NOMO-1 (cell line): ENCODE measurements around the gene ZBTB48.

Experiments used
- DNase-seq, 2 experiments: peaks; one replicate each; lab custom pipeline; 2025; ENCODE audit not compliant: unreplicated experiment in 2 of 2; lab: John Stamatoyannopoulos, UW

Gene ZBTB48

GRCh38 chr1:6572653-6573383 lies 7.0 kb upstream of the ZBTB48 start:
- DNase-seq = no peak

- no peak for DNase-seq
Measured at GRCh38 chr1:6574025-6574620, 5.7 kb upstream of the ZBTB48 start.

- no peak for DNase-seq
Measured at GRCh38 chr1:6574818-6575217, 5.0 kb upstream of the ZBTB48 start.

DNA sequence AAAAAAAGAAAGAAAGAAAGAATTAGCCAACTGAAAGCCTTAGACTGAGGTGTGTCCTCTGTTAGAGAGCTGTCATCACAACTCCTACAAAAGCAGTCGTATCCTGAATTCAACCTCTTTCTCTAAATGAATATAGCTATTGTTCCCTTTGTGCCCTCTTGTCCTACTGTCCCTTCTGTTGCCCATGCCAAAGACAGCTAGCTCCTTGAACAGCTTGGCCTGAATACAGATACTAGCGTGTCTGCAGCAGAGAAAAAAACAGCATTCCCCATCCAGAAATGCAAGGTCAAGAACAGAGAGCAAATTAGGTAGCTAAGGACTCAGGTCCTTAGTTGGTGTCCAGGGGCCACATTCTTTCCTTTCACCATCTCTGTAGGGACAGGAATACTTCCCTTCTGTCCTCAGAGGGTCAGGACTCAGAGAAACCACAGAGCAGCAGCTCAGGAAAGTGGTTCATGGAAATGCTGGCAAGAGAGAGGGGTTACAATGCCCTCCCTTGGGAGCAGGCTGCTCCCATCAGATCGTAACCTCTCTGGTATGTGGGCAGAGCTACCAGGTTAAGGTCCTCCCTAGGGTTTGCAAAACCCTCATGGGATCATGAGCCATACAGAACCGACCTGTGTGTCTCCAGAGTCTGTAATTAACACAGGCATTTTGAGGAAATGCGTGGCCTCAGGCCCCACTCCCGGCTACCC lies 1.8 kb upstream of the ZBTB48 start:
- DNase-seq = no peak

DNA sequence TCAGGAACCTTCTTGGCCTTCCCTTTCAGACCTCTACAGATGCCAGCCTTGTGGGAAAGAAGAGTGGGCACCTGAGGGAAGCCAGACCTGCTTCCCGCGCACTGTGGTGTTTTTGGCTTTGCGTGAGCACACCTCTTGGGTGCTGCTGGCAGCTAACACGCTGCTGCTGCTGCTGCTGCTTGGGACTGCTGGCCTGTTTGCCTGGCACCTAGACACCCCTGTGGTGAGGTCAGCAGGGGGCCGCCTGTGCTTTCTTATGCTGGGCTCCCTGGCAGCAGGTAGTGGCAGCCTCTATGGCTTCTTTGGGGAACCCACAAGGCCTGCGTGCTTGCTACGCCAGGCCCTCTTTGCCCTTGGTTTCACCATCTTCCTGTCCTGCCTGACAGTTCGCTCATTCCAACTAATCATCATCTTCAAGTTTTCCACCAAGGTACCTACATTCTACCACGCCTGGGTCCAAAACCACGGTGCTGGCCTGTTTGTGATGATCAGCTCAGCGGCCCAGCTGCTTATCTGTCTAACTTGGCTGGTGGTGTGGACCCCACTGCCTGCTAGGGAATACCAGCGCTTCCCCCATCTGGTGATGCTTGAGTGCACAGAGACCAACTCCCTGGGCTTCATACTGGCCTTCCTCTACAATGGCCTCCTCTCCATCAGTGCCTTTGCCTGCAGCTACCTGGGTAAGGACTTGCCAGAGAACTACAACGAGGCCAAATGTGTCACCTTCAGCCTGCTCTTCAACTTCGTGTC lies 995 bp upstream of the ZBTB48 start:
- no peak for DNase-seq

DNA sequence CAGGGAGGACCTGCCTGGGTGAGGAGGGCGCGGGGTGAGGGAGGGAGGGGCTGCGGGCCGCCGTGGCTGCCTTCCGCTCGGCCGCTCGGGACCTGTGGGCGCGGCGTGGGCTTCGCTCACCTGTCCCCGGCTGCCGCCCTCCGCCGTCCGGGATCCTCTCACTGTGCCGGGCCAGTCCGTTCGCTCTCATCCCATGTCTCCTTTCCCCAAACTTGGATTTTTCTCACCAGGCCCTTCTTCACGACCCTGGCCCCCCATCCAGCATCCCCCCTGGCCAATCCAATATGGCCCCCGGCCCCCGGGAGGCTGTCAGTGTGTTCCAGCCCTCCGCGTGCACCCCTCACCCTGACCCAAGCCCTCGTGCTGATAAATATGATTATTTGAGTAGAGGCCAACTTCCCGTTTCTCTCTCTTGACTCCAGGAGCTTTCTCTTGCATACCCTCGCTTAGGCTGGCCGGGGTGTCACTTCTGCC lies 362 bp downstream of the ZBTB48 start:
- peak; percentile 41 to 62 for DNase-seq

- DNase-seq = peak in 1 of 2 experiments; percentile 8
Measured at GRCh38 chr1:6580593-6581409, 1.0 kb downstream of the ZBTB48 start.

DNA sequence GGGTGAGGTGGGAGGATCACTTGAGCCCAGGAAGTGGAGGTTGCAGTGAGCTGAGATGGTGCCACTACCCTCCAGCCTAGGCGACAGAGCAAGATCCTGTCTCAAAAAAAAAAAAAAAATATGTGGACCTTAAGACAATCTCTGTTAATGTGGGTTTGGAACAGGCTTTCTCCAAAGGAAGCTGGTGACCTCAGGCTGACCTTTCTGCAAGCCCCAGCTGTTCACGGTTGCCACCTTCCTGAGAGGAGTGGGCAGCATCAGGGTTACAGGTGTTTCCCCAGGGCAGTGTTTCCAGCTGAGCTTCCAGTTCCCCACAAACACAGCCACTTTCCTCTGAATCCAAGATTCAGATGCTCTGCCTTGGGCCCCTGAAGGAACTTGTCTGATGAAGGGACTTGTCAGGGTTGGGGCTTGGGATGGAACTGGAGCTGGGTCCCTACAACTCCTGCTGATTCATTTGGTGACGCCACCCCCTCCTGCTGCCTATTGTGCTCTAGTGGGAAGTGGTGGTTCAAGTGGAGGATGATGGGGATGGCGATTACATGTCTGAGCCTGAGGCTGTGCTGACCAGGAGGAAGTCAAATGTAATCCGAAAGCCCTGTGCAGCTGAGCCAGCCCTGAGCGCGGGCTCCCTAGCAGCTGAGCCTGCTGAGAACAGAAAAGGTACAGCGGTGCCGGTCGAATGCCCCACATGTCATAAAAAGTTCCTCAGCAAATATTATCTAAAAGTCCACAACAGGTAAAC lies 1.9 kb downstream of the ZBTB48 start:
- peak; percentile 52 to 62 for DNase-seq

GRCh38 chr1:6582370-6582769 lies 2.6 kb downstream of the ZBTB48 start:
- peak in 1 of 2 experiments; percentile 32 for DNase-seq

DNA sequence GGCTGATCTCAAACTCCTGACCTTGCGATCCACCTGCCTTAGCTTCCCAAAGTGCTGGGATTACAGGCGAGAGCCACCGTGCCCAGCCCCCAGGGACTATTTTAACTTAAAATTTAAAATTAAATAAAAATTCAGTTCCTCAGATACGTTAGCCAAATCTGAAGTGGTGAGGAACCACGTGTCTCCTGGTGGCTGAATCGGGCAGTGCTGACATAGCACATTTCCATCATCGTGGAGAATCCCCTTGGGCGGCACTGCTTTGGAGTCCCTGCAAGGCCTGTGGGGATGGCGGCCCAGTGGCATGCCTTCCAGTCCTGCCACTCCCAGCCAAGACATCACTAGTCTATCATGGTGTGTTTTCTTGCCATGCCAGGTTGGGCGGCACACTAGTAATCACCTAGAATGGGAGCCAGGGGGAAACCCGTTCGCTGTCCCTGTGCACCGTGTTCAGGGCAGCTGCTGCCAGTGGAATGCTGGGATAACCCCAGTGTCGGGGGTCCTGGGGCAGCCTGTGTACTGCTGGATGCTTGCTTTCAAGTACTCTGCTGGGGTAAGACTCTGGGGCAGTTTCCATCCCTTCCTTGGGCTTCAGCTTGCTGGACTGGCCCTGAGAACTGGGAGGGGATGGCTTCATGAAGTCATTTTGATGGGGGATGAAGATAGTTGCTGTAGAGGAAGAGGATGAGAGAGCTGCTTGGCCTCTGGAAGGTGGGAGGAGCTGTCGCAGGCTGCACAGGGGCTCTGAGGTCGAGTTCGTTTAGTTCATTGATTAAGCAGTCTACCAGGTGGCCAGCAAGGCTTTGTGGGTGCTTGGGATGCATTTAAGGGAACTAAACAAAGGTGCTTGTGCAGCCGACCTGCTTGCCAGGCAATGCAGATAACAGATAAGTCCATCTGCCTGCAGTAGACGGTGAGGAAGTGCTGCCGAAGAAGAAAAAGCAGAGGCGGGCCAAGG lies 4.6 kb downstream of the ZBTB48 start:
- DNase-seq = no peak

- no peak for DNase-seq
Measured at GRCh38 chr1:6585081-6585722, 5.4 kb downstream of the ZBTB48 start.

DNA sequence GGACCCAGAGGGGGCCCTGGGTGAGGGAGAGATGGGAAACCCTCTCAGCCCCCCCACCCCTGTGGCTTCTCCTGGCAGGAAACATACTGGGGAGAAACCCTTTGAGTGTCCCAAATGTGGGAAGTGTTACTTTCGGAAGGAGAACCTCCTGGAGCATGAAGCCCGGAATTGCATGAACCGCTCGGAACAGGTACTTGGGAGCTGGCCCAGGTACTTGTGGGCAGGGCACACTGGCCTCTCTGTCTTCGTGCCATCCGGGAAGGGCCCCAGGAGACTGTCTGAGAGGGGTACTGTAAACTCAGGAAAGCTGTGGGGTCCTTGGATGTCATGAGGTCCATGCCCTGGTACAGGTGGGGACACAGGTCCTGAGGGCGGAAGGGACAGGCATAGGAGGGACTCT lies 6.0 kb downstream of the ZBTB48 start:
- no peak for DNase-seq

GRCh38 chr1:6586404-6586816 lies 6.6 kb downstream of the ZBTB48 start:
- no peak for DNase-seq

GRCh38 chr1:6587261-6588005 lies 7.6 kb downstream of the ZBTB48 start:
- no peak for DNase-seq

DNA sequence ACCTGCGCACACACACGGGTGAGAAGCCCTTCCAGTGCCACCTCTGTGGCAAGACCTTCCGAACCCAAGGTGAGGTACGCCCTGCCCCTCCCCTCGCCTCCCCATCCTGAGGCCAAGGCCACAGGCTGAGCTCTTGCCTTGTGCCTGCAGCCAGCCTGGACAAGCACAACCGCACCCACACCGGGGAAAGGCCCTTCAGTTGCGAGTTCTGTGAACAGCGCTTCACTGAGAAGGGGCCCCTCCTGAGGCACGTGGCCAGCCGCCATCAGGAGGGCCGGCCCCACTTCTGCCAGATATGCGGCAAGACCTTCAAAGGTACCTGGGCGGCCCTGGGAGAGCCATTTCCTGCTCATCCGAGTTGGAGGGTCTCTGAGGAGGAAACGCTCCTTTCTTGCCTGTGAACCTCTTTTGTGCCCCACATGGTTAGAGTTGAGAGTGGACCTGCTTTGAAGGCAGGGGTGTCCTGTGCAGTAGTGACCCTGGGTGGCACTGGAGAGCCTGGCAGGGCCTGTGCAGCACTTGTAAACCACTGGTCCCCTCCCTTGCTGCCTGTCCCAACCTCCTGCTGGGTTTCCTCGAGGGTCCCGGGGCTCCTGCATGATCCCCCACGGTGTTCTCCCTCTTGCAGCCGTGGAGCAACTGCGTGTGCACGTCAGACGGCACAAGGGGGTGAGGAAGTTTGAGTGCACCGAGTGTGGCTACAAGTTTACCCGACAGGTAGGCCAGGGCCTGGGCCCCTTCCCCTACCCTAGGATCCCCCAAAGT lies 8.5 kb downstream of the ZBTB48 start:
- no peak for DNase-seq

DNA sequence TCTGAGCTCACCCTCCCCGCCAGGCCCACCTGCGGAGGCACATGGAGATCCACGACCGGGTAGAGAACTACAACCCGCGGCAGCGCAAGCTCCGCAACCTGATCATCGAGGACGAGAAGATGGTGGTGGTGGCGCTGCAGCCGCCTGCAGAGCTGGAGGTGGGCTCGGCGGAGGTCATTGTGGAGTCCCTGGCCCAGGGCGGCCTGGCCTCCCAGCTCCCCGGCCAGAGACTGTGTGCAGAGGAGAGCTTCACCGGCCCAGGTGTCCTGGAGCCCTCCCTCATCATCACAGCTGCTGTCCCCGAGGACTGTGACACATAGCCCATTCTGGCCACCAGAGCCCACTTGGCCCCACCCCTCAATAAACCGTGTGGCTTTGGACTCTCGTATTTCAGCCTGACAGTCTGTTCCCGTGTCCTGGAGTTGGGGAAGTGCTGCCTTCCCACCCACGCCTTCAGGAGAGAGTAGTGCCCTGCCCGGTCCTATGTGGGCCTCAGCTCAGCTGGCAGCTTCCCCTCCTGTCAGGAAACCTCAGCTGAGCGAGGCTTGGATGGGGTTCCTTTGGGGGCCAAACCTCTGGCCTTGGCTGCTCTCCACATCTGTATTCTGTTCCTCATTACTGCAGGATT lies 9.2 kb downstream of the ZBTB48 start:
- DNase-seq = no peak
